ENCODE results near the gene DTX4.

GRCh38 chr11:59154610-59155009, 17.3 kb upstream of the DTX4 start:
- TF ChIP-seq CTCF (IDR thresholded peaks at IDR 0.05; ENCODE audit: insufficient read depth, low read length, poor library complexity, severe bottlenecking), result no peak
- TF ChIP-seq EZH2phosphoT487 (conservative IDR thresholded peaks at IDR 0.05; ENCODE audit: low read length), result no peak

All from SU-DHL-6 (cell line).